Coronary artery (tissue), 2 donors: ENCODE data around the gene GABRR1.
A peak's percentile ranks its signal among the peaks of the same experiment; 100 is the strongest.

Experiments used
- DNase-seq: peaks from one replicate; pipeline ENCODE4 v3.0.0-alpha.2; 2017; ENCODE audit warnings: low spot score
- H3K27ac ChIP-seq, 2 donors: fragments of 200-600 bp; sonication (generic); one replicate each; pipeline ENCODE4 v1.5.1; 2016 to 2019
- H3K4me3 ChIP-seq: fragments of 200-600 bp; sonication (generic); 2 replicates; pipeline ENCODE4 v1.5.1; 2016; ENCODE audit warnings: mild to moderate bottlenecking, moderate library complexity
- CTCF ChIP-seq: fragments of 200-600 bp; sonication (generic); IDR thresholded peaks from one replicate; pipeline ENCODE4 v1.5.1; 2019; ENCODE audit warnings: antibody characterized with exemption

The GABRR1 gene

GRCh38 chr6:89173634-89174033, 43.5 kb downstream of the GABRR1 start:
- no peak for DNase-seq
- no peak for TF ChIP-seq CTCF
- H3K27ac ChIP-seq: no peak overlapping the region

DNA sequence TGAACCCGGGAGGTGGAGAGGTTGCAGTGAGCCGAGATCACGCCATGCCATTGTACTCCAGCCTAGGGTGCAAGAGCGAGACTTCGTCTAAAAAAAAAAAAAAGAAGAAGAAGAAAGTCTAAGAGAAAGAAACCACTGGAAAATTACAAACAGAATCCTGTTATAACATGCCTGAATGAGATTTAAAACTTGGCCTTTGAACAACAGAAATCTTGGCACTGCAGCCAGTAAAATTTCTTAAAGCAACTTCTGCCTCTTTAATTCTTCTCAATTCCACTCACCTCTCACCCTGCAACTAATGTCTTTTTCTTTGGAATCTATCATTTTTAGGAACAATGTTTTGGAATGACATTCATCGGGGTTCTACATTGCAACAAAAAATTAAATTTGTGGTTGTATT, 45.0 kb downstream of the GABRR1 start:
- Histone ChIP-seq H3K27ac (no peak overlapping the region), H3K4me3 (no peak overlapping the region)
- TF ChIP-seq CTCF: no peak
- DNase-seq: no peak

More at GRCh38 chr6:89173634-89174033, 43.5 kb downstream of the GABRR1 start:
- no peak overlapping the region for H3K4me3 ChIP-seq

- no peak for DNase-seq
- no peak for TF ChIP-seq CTCF
- Histone ChIP-seq H3K27ac (peak overlapping the region; percentile 92), H3K4me3 (peak overlapping the region; percentile 40)
Measured at GRCh38 chr6:89162047-89162371, 55.1 kb downstream of the GABRR1 start.

DNA sequence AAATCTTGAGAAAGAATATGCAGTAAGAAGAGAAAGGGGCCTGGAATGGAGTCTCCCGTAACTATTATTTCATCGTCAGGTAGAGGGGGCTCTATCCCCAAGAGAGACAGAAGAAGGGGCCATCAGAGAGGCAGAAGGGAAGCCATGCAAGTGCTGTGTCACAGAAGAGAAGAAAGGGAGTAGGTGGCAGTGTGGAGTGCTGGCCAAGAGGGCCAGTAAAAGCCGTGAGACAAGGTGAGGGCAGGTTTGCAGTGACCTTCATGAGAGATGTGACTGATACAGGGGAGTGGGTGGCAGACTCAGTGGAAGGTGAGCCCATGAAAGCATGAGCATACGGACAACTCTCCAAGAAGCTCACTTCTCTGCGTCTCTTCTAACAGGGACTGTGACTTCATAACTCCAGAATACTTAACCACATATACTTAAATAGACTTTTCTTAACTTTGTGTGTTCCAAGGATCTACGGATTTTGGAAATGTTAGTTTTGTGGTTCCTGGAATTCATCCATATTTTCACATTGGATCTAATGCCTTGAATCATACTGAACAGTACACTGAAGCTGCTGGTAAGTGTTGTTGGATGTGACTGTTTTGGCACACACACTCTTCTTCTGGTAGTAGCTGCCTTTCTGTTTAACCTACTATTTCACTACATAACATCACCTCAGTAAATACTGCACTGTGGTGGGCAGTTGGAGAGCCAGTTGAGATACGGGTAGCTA, 55.7 kb downstream of the GABRR1 start:
- Histone ChIP-seq H3K27ac (peak overlapping the region; percentile 92), H3K4me3 (peak overlapping the region; percentile 40)
- DNase-seq: no peak
- no peak for TF ChIP-seq CTCF

- Histone ChIP-seq H3K4me3 (no peak overlapping the region), H3K27ac (peak overlapping the region; percentile 92)
- TF ChIP-seq CTCF: no peak
- no peak for DNase-seq
Measured at GRCh38 chr6:89160331-89161092, 56.6 kb downstream of the GABRR1 start.

DNA sequence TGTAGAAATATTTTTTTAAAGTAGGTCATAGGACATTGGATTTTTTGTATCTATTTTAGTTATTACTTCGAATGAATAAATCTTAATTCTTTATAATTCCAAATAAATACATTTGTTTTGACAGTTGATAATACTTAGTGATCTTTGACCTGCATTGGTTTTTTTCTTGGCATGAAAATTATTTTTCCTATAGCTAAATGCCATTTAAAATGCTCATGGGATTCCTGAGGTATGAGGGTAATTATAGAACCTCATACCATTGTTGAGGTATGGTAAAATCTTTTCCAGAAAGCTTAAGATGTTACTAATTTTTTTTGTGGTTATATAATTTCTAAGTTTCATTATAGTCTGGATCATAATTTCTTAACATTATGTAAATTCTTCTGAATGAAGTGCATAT, 63.0 kb downstream of the GABRR1 start:
- Histone ChIP-seq H3K27ac (no peak overlapping the region), H3K4me3 (no peak overlapping the region)
- DNase-seq: no peak
- TF ChIP-seq CTCF: no peak
